Measurements from ENCODE around the gene HIP1.

HIP1 gene

DNA sequence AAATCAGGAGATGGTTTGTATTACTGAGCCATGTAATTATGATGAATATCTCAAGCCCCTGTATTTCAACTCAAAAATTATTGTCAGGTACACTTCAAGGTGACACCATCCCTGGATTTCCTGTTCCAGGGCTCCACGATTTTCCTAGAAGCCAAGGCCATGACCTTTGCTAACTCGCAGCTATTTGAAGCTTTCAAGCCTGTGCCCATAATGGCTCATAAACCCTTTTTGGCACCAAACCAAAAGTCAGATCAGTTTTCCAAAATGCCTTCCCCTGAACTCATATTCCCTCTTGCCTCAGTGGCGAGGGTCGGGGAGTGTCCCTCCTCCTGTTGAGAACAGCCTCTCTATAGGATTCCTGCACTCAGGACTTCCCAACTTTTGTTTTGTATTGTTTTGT lies 70.8 kb downstream of the HIP1 start:
- DNase-seq: no peak

GRCh38 chr7:75663302-75663907 lies 75.3 kb downstream of the HIP1 start:
- no peak for DNase-seq

DNA sequence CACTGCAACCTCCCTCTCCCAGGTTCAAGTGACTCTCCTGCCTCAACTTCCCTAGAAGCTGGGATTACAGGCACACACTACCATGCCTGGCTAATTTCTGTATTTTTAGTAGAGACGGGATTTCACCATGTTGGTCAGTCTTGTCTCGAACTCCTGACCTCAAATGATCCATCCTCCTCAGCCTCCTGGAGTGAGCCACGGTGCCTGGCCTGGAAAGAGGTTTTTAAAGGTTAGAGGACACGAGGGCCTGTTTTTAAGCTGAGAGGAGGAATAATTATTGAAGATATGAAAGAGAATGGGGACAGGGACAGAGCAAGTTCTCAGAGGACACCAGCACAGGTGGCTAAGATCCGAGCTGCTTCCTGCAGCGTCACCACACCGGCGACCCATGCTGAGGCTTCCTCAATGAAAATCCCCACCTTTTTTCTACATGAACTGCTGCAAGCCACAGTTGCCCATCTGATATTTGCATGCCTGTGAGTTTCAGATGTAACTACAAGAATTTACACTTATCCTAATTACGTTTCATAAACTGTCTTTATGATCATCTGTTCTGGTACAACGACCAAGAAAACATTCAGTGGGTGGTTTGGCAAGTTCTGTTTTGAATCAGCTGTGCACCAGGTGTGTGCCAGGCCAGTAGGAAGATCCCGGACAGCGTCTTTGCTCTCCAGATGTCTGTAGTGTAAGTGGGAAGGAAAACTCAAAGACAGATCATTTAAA lies 76.0 kb downstream of the HIP1 start:
- no peak for DNase-seq

DNA sequence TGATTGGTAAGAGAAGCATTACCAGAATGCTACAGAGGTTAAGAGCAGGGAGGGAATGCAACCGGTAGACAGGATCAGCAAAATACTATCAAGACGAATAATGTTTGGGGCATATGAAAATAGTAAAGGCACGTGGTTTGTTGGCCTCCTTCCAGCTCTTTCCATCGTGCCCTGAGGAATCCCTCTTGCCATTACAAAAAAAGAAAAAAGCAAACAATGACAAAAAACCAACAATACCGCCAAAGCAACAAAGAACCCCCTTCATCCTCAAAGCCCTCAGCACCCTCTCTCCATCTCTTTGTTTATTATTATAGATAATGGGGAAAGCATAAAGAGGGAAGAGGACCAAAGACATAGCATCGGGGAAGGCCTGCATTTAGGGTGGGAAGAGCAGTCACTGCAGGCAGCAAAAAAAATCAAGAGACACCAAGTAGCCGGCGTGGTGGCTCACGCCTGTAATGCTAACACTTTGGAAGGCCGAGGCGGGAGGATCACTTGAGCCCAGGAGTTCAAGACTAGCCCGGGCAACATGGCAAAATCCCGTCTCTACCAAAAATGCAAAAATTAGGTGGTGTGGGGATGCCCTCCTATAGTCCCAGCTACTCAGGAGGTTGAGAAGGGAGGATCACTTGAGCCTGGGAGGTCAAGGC lies 78.0 kb downstream of the HIP1 start:
- no peak for DNase-seq

- no peak for DNase-seq
These were observed 79.9 kb downstream of the HIP1 start for GRCh38 chr7:75658802-75659201.

DNA sequence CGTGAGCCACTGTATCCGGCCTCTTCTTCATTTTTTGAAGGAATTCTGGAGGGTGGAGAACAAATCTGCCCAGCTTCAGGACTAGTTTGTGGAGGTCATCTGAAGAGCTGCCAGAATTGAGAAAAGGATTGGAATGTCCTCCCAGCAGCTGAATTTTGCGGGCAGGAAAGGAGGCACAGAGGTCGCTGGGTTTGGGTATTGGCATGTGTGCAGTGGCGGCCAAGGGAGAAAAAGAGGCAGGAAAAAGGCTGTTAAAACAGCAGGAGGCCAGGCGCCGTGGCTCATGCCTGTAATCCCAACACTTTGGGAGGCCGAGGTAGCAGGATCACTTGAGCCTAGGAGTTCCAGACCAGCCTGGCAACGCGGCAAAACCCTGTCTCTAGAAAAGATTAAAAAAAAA lies 80.4 kb downstream of the HIP1 start:
- no peak for DNase-seq

GRCh38 chr7:75657866-75658265 lies 80.9 kb downstream of the HIP1 start:
- DNase-seq: no peak

- DNase-seq: no peak
These were observed 82.0 kb downstream of the HIP1 start for GRCh38 chr7:75656740-75657139.

DNA sequence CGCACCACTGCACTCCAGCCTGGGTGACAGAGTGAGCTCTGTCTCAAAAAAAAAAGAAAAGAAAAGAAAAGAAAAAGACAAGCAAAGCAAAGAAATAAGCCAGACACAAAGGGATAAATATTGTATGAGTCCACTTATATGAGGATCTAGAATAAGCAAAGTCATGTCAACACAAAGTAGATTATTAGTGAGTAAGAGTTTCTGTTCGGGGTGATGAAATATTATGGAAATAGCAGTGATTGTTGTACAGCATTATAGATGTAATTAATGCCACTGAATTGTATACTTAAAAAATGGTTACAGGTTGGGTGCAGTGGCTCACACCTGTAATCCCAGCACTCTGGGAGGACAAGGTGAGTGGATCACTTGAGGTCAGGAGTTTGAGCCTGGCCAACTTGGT lies 83.2 kb downstream of the HIP1 start:
- no peak for DNase-seq

DNA sequence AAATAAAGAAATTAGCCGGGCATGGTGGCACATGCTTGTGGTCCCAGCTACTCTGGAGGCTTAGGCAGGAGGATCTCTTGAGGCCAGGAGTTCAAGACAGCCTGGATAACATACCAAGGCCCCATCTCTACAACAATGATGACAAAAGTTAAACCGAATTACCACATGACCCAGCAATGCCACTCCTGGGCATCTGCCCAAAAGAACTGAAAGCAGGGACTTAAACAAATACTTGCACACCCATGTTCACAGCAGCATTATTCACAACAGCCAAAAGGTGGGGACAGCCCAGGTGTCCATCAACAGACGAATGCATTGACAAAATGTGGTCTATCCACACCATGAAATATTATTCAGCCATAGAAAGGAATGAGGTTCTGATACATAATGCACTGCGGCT lies 83.9 kb downstream of the HIP1 start:
- no peak for DNase-seq

DNA sequence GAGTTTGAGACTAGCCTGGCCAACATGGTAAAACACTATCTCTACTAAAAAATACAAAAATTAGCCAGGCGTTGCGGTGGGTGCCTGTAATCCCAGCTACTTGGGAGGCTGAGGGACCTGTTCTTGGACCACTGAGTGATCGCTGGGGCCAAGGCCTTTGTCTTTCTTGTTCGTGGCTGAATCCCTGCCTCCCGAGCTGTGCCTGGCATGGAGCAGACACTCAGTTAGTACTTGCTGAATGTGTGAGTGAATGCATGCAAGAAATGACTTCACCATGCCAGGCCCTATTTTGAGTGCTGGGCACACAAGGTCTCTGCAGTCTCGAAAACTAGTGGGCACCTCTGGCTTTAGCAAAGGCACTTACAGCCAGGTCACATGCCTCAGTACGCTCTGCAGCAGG lies 85.1 kb downstream of the HIP1 start:
- DNase-seq: no peak

DNA sequence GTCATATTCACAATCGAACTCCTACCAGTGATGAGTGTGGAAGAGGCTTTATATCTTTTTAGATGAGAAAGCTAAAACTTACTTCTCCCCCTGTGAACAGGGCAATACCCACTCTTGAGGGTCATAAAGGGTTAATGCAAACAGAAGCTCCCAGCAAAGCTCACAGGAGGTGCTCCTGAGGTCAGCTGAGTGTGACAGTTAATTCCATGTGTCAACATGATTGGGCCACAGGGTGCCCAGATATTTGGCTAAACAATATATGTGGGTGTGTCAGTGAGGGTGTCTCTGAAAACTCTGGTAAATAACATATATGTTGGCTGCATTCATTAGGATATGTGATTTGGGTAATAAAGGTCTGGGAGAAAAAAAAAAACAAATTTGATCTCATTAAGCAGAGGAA lies 86.0 kb downstream of the HIP1 start:
- no peak for DNase-seq

DNA sequence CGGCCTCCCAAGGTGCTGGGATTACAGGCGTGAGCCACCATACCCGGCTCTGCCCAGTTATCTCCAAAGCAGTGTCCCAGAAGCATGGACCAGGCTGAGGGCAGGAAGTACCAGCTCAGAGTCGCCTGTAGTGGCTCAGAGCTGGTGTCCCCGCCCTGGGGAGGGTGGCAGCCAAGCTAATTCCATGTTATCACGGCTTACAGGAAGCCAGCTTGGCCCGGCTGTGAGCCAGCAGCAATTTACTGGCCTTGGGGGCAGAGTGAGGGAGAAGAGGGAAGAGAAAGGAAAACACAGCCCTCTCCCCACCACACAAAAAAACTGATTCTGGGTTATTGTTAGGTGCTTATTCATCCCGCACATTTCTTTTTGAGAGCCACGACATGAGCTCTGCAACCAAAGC lies 88.1 kb downstream of the HIP1 start:
- no peak for DNase-seq

DNA sequence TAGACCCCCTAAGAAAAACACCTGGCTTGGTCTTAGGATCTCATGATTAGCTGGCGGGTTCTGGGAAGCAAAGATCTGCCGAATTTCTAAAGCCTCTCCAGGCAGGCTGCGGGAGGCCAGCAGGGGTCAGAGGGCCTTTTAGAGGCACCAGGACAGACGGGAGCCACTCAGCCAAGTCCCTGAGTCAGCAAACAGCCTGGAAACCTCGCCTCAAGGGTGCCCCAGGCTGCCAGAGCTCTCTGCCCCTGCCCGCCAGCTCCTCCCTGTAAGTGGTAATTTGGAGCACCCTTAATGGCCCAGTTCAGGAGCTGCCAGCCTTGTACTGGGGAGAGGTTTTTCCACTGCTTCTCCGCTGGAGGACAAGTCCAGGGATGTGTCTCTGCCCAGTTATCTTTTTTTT lies 88.7 kb downstream of the HIP1 start:
- DNase-seq: no peak

DNA sequence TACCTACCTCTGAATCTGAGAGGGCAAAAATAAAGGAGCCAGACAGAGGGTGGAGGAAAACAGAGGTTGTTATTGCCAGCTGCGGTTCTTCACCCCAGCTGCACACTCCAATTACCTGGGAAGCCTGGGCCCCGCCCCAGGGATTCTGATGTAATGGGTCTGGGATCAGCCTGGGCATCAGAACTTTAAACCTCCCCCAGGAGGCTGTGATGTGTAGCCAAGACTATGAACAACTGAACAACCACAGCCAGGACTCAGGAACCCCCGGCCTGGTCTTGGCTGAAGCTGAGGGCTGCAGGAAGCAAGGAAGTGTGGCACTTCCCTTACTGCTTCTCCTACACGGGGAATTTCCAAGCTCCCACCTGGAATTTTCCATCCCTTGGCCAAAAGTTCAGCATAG lies 89.3 kb downstream of the HIP1 start:
- no peak for DNase-seq

DNA sequence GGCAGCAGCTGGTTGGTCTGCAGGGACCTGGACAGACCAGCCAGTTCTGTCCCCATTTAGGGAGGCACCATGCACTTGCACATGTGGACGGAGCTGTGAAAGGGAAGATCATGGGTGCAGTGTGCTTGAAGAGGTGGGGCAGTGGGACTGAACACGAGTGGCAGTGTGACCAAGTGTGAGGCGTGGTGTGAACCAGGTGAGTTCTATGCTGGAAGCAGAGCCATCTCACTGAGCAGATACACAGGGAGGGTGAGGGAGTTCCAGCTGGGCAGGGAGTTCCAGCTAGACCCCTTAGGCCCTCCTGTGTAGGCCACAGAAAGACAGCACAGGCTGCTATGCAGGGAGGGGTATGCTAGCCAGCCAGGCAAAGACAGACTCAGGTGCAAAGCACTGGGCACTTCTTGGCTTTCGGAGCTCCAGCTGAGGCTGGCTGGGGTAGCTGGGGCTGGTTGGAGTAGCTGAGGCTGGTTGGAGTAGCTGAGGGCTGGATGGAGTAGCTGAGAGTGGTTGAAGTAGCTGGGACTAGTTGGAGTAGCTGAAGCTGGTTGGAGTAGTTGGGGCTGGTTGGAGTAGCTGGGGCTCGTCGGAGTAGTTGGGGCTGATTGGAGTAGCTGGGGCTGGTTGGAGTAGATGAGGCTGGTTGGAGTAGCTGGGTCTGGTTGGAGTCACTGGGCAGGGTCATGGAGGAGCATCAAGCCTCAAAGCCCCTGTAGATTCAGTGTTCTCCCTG lies 90.9 kb downstream of the HIP1 start:
- DNase-seq: no peak

DNA sequence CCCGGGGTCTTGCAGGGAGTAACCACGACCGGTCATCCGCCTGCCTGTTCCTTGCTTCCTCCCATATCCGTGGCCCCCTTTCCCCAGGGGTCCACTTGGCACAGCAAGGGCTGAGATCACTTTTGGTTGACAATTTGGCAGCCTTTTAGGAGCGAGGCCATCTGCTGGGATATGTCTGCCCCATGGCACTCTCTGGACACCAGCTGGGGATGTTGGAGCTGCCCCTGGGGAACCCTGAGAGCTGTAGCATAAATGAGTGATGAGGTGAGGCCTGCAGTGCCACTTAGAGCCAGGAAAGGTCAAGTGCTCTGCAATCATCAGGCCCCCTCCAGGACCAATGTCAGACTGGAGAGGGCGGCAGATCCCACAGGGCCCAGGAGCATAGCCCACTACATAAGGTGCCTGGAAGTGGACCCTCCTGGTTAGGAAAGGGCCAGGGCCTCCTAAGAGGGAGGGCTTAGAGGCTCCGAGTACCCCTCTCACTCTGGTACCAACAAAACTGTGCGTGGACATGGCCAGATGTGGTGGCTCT lies 92.1 kb downstream of the HIP1 start:
- DNase-seq: no peak

- no peak for DNase-seq
These were observed 93.2 kb downstream of the HIP1 start for GRCh38 chr7:75645570-75645969.

DNA sequence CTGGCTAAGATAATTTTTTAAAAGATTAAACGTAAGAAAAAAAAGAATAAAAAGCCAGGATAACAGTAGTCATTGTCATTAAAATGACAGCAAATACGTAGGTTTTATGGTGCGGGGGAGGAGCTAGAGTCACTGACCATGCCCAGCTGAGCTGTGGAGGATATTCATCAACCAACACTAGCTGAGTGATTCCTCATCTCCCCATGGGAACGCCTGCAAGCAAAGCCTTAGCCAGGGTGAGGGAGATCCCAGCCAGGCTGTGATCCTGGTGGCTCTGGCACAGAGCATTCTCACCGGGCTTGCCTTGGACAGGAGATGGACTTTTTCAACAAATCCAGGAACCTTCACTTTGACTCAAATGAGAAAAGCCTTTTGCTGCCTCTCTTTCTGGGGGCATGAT lies 94.2 kb downstream of the HIP1 start:
- no peak for DNase-seq

DNA sequence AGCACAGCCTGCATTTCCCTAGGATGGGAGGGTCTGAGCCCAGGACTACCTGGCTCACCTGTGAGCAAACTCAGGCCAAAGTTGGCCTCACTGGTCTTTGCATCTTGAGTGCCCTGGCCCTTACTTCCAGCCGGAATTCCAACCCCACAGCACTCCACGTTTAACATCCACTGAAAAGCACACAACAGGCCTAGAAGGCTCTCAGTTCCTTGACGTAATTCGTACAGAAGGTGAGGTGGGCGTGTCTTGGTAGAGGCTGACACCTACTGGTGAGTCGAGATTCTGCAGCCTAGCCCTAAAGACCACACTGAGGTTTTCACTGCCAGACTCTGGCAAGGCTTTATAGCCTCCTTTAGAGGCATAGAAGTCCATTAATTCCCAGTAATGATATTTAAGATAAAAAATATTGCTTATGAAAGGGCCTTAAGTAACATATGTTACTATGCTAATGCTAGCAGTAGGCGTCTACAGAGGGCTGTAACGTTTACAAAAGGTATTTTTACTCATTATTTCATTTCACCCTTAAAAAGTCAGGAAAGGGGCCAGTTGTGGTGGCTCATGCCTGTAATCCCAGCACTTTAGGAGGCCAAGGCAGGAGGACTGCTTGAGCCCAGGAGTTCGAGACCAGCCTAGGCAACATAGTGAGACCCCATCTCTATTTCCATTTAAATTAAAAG lies 95.8 kb downstream of the HIP1 start:
- DNase-seq: no peak

- no peak for DNase-seq
These were observed 98.5 kb downstream of the HIP1 start for GRCh38 chr7:75640201-75640600.

DNA sequence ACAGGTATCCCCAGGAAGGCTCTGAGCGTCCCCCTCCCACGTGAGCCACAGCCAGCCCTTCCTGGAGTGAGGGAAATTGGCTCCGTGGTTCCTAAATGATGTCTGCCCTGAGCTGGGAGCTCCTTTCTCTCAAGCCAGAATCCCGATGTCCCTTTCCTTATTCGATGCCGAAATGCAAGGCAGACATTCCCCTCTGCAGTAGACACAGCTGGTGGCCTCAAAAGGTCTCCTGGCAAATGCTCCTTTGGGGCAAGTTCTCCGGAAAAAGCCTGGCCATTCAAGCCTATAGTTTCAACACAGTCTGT lies 98.9 kb downstream of the HIP1 start:
- DNase-seq: no peak
